Subcutaneous adipose tissue (tissue), 4 donors: ENCODE measurements around the gene SH3RF2. TPM values are rescaled to one million over a fixed set of nuclear protein-coding genes. Genes with fewer than 3 reads are reported as not detected.

Experiments
- total RNA-seq, 4 donors: library from RNA; depleted of rRNA; stranded (reverse); fragments of >200 nt; gene quantifications; one replicate each; pipeline ENCODE4 v1.1.0, GENCODE V29; 2016
- TF ChIP-seq, protein P1 (sequence below): fragments of 450-650 bp; IDR thresholded peaks from one replicate; pipeline ENCODE4 v1.5.1; 2016; ENCODE audit warnings: low read depth, mild to moderate bottlenecking, control low read depth, antibody characterized with exemption, moderate library complexity

The SH3RF2 gene
- total RNA-seq, 4 donors from 2014 or later = 0.33 to 5.3 (median 3.0) TPM

DNA sequence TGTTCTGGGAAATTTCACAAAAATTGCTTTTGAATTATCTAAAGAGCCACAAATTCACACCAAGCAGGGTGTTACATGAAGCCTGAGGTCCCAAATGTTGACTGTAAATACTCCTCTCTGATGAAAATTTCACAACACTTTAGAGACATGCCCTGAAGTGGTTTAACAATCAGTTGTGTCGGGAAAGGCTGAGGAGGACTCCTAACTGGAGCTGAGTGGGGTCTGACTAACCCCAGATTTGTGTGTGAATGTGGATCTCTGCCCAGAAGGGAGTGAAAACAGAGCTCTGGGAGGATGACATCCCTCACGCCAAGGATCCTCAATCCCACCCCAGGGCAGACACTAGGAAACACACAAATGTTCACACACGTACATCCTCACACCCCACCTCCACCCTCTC, 32.5 kb upstream of the SH3RF2 start:
- TF ChIP-seq, protein P1, sequence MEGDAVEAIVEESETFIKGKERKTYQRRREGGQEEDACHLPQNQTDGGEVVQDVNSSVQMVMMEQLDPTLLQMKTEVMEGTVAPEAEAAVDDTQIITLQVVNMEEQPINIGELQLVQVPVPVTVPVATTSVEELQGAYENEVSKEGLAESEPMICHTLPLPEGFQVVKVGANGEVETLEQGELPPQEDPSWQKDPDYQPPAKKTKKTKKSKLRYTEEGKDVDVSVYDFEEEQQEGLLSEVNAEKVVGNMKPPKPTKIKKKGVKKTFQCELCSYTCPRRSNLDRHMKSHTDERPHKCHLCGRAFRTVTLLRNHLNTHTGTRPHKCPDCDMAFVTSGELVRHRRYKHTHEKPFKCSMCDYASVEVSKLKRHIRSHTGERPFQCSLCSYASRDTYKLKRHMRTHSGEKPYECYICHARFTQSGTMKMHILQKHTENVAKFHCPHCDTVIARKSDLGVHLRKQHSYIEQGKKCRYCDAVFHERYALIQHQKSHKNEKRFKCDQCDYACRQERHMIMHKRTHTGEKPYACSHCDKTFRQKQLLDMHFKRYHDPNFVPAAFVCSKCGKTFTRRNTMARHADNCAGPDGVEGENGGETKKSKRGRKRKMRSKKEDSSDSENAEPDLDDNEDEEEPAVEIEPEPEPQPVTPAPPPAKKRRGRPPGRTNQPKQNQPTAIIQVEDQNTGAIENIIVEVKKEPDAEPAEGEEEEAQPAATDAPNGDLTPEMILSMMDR = no peak

DNA sequence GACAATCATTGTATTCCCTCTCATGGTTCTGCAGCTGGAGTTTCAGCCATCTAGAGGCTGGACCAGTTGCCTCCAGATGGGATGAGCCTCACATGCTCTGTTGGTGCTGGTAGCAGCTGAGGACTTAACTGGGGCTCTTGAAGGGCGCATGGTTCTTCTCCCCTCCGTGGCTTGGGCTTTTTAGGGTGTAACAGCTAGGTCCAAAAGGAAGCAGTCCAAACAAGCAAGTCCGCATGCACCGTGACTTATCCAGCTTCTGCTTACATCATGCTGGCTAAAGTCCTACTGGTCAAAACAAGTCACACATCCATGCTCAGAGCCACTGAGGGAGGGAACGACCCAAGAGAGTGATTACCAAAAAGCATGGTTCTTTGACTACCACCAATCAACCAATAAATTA, 31.6 kb upstream of the SH3RF2 start:
- TF ChIP-seq, protein P1 = no peak

DNA sequence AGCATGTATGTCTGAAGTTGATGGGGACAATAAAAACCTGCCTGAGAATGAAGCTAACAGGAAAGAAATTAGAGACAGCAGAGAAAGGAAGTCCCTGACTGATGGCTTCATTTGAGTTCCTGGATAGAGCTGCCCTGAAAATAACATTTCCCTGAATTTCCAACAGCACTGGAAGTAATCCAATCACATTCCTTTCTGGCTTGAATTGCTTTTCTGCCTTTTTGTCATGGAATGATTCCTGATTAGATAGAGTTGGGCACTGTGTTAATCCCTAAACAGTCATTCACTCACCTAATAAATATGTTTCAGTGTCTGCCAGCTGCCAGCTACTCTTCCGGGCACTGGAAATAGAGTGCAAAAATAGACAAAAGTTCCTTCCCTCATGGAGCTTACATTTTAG, 30.0 kb upstream of the SH3RF2 start:
- TF ChIP-seq, protein P1 = no peak

DNA sequence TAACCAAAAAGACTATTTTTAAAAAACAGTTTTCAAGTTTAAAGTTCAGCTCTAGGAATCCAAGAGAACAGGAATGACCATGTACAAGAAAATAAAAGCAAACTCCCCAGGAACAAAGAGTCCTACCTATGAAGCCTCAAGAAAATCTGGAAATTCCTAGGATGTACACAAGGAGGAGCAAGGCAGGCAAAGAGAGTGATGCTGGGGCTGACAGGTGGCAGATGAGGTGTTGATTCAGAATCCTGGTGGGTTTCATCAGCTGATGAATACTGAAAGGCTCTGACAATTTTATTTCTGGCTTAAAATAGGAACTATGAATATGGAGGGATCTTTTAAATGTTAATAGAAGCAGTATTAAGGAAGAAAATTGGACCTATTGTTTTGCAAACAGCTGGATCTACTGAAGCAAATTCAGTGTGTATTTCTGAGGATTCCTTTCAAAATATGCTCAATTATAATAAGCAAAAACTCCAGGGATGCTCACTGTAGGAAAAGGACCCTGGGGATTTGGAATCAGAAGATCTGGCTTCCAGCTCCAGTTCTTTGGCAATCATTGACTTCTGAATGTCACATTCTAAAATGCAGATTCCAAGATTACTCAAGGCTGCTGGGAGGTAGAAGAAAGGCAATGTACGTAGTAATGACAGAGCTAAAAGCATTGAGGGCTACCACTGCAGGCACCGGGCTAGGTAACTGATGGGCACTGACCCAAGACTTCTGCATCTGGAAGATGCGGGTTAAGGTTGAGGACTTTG, 28.0 kb upstream of the SH3RF2 start:
- TF ChIP-seq, protein P1 = no peak

DNA sequence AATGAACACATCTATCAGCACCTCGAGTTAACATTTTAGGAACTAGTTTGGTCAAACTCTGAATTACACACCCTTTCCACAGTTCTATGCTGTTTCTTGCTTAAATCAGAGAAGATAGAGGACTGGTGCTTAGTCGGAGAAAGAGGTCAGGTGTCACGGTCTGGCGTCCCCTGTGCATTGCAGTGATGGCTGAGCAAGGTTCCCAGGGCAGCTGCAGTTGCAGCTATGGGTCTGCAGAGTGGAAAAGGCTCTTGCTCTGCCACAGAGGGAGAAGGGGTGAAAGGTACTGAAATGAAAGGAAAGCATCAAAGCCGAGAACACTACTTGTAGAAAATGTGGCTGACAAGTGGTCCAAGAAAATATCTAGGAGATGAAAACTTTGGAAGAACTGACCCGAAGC, 25.2 kb upstream of the SH3RF2 start:
- TF ChIP-seq, protein P1 = no peak

DNA sequence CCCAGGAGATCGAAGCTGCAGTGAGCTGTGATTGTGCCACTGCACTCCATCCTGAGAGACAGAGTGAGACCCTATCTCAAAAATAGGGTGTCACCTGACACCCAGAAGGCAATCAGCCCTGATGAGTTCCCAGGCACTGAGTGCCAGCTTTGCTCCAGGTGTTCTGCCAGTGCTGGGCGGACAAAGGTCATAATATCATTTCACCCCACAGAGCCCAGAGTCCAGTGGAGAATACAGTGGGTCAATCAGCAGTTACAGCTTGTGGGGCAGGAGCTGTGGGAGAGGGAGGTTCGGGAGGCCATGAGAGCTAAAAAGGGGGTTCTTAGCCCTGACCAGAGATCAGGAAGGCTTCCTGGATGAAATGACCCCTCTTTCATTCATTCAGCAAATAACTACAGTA, 24.4 kb upstream of the SH3RF2 start:
- TF ChIP-seq, protein P1 = no peak

DNA sequence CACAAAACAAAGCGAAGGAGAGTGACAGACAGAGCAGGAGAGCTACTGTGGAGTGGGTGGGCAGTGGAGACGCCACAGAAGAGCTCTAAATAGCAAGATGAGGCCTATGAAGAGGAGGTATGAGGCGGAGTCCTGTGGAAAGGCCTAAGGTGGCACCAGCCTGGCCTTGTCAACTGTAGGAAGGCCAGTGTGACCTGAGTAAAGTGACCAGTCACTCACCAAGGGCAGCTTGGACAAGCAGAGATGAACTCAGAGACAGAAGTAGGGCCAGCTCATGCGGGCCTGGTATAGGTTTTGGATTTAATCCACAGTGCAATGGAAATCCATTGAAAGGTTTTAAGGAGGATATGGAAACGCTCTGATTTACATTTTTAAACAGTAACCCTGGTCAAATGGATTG, 23.8 kb upstream of the SH3RF2 start:
- TF ChIP-seq, protein P1 = no peak
